T-cell (primary cell): Measurements from ENCODE around the gene NFE2. TPM values are rescaled to one million over a fixed set of nuclear protein-coding genes. Genes with fewer than 3 reads are reported as not detected.

ENCODE experiments used
- ATAC-seq, 4 experiments: fragments of 200-7000 bp in 3 of 4; fragments of 150-1000 bp in 1 of 4; cut with Tn5 transposase; replicated peaks in 1 of 4; 1 replicate in 3 of 4; 2 replicates in 1 of 4; pipeline ENCODE4 v1.10.0; 2021; ENCODE audit warnings: moderate library complexity in 3 of 4, mild to moderate bottlenecking in 2 of 4, moderate number of reproducible peaks in 1 of 4
- CTCF ChIA-PET, 2 donors: fragments of 300-600 bp; sonication (Branson Sonifier 250); formaldehyde crosslinking; loops; one replicate each; lab custom pipeline; 2022; ENCODE audit warnings: antibody characterized with exemption in 2 of 2; lab: Charles Lee
- POLR2A ChIA-PET, 2 donors: fragments of 300-600 bp; sonication (Branson Sonifier 250); formaldehyde crosslinking; loops; one replicate each; lab custom pipeline; 2022; ENCODE audit warnings: antibody characterized with exemption in 2 of 2; lab: Charles Lee
- DNase-seq, 35 experiments: peaks; one replicate each; pipeline versions ENCODE4 v3.0.0 to v3.0.0-alpha.2; 2013 to 2023
- H3K27ac ChIP-seq: one replicate; pipeline ENCODE4 v1.5.1; 2013; ENCODE audit warnings: low read length
- H3K27me3 ChIP-seq, 2 experiments: replicated peaks in 1 of 2; 1 replicate in 1 of 2; 2 replicates in 1 of 2; pipeline versions ENCODE4 v1.6.1 to v1.7.0; 2013; ENCODE audit warnings: low read length in 1 of 2, mixed read lengths in 1 of 2; ENCODE audit not compliant: control insufficient read depth in 2 of 2, insufficient read depth in 2 of 2; ENCODE audit errors: extremely low read depth in 1 of 2
- H3K36me3 ChIP-seq, 2 donors: 1 replicate in 1 of 2; 2 replicates in 1 of 2; pipeline versions ENCODE4 v1.6.1 to v1.7.0; 2013; ENCODE audit warnings: low read length in 1 of 2; ENCODE audit not compliant: control insufficient read depth in 2 of 2, insufficient read depth in 1 of 2; ENCODE audit errors: extremely low read depth in 1 of 2
- H3K4me1 ChIP-seq, 2 experiments: 1 replicate in 1 of 2; 2 replicates in 1 of 2; pipeline versions ENCODE4 v1.6.1 to v1.7.0; 2013; ENCODE audit warnings: low read length in 2 of 2, mixed read lengths in 1 of 2; ENCODE audit not compliant: insufficient read depth in 2 of 2, control insufficient read depth in 1 of 2; ENCODE audit errors: extremely low read depth in 1 of 2
- H3K4me3 ChIP-seq, 2 donors: 1 replicate in 1 of 2; 2 replicates in 1 of 2; pipeline versions ENCODE4 v1.5.1 to v1.7.0; 2013; ENCODE audit warnings: mild to moderate bottlenecking in 2 of 2, low read length in 1 of 2, moderate library complexity in 1 of 2; ENCODE audit not compliant: control insufficient read depth in 1 of 2; ENCODE audit errors: extremely low read depth in 1 of 2
- H3K9me3 ChIP-seq: 2 replicates; pipeline ENCODE4 v1.7.0; 2013
- H3K27ac Mint-ChIP-seq, 2 donors: one replicate each; pipeline ENCODE4 v1.8.0; 2020 to 2021; ENCODE audit warnings: mild to moderate bottlenecking in 2 of 2, mixed read lengths in 2 of 2
- H3K27me3 Mint-ChIP-seq, 2 donors: one replicate each; pipeline ENCODE4 v1.8.0; 2021 to 2022; ENCODE audit warnings: mixed read lengths in 2 of 2
- H3K36me3 Mint-ChIP-seq: one replicate; pipeline ENCODE4 v1.8.0; 2021; ENCODE audit warnings: mixed read lengths
- H3K4me1 Mint-ChIP-seq, 3 donors: one replicate each; pipeline ENCODE4 v1.8.0; 2020 to 2022; ENCODE audit warnings: mixed read lengths in 3 of 3, mild to moderate bottlenecking in 1 of 3
- H3K4me3 Mint-ChIP-seq, 3 donors: one replicate each; pipeline ENCODE4 v1.8.0; 2020 to 2022; ENCODE audit warnings: mild to moderate bottlenecking in 3 of 3, mixed read lengths in 3 of 3, moderate library complexity in 3 of 3
- H3K9me3 Mint-ChIP-seq, 3 donors: one replicate each; pipeline ENCODE4 v1.8.0; 2020 to 2022; ENCODE audit warnings: mixed read lengths in 3 of 3
- WGBS: methylation state at CpG from one replicate; pipeline ENCODE4 v1.1.5; 2013; ENCODE audit warnings: missing lambda C conversion rate; ENCODE audit not compliant: insufficient coverage; 5-methylcytosine and 5-hydroxymethylcytosine counted together
- total RNA-seq, 35 experiments: library from RNA in 6 of 35; stranded (reverse) in 6 of 35; fragments of 120-200 nt in 1 of 35; gene quantifications; one replicate each; pipeline versions ENCODE4 v1.2.1 to v1.2.4 and lab custom pipeline; 2013 to 2026

Gene NFE2
- total RNA-seq, 5 donors from 2014 or later (not counting 1 experiment from before 2014, with no cell fraction given): 0.58 to 1.5 (median 0.95) TPM

DNA sequence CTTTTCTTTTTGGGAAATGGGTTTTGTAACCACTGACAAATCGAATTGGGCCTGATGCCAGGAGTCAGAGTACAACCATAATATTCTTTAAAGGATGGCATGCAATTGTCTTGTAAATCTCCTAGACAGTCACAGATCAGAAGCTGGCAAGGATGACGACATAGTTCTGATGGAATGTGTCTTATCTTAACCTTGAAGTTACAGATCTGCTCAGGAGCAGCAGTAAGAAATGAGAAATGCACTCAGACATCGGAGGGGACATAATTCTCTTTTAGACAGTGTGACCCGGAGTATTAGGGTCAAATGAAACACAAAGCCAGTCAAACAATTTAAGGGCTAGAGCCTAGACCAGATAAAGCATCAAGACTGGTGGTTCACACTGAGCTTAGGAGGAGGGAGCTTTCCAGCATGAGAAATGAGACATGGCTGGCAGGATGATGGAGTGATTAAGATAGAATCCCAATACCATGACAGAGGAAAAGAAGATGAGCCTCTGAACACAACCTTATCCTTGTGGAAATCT, 38.4 kb downstream of the NFE2 start:
- DNase-seq (no peak), ATAC-seq (no peak)
- WGBS: 100% methylated on average over 3 of the region's 4 CpGs
- no peaks in the 10 kb centered on the region for H3K36me3 Mint-ChIP-seq
- H3K27ac Mint-ChIP-seq: no peak overlapping the region
- H3K27ac ChIP-seq: no peak overlapping the region
- H3K27me3 Mint-ChIP-seq: no peaks in the 10 kb centered on the region
- ChIA-PET POLR2A (interaction anchor here (0.6 to 1.1 kb wide), 2 partner anchors 9 to 720 kb away, joined by 3 to 5 read pairs; no protein-coding TSS in a partner anchor), CTCF (interaction anchor here in 1 of 2 donors (0.6 to 1.2 kb wide), 2 partner anchors 11 to 204 kb away, joined by 3 to 5 read pairs; no protein-coding TSS in a partner anchor)
- H3K4me1 Mint-ChIP-seq: peaks cover 22 to 30% (median 30%) of the 10 kb centered on the region in 3 donors
- no peaks in the 10 kb centered on the region for H3K9me3 Mint-ChIP-seq
- H3K9me3 ChIP-seq: no peaks in the 10 kb centered on the region
- peaks cover 7 to 14% of the 10 kb centered on the region in 2 experiments for H3K4me1 ChIP-seq
- no peak overlapping the region for H3K4me3 Mint-ChIP-seq
- peaks cover 0 to under 1% of the 10 kb centered on the region in 2 donors for H3K36me3 ChIP-seq
- H3K27me3 ChIP-seq: no peaks in the 10 kb centered on the region
- no peak overlapping the region for H3K4me3 ChIP-seq

DNA sequence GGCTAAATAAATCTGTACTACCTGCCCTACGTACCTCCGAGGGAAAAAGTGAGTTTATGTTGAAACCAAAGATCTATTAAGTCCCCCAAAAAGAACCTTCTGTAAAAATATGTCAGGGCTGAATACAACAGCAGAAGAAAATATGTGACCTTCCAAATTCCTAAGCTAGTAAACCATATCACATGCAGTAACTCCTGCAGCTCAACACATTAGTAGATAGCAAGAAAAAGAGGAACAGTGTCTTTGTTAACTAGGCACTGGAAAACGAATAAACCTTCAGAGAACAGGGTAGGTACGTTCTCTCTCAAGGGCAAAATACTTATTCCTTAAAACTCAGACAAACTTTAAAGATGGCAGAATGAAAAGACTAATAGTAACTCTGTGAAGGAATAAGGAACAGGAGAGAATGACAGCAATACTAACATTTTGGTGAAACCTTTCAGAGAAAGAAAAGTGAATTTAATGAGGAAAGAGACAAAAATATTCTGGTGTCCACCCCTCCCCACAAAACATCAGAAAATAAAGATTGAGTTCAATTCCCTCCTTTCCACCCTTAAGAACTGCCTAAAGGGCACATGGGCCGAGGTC, 38.9 kb downstream of the NFE2 start:
- CTCF ChIA-PET: interaction anchor here in 1 of 2 donors (1.2 kb wide), 1 partner anchor 10 kb away, joined by 5 read pairs; no protein-coding TSS in a partner anchor
- ATAC-seq (no peak), DNase-seq (no peak)
- H3K27me3 ChIP-seq: no peaks in the 10 kb centered on the region
- peaks cover 0 to 6% of the 10 kb centered on the region in 2 donors for H3K36me3 ChIP-seq
- no peak overlapping the region for H3K27ac Mint-ChIP-seq
- H3K27me3 Mint-ChIP-seq: no peaks in the 10 kb centered on the region
- H3K27ac ChIP-seq: no peak overlapping the region
- no peaks in the 10 kb centered on the region for H3K9me3 ChIP-seq
- no CpG with 5 or more reads among the region's 5 CpGs for WGBS
- H3K36me3 Mint-ChIP-seq: peaks cover 3% of the 10 kb centered on the region
- POLR2A ChIA-PET: interaction anchor here in 1 of 2 donors (1.1 kb wide), 1 partner anchor 9 kb away, joined by 5 read pairs; no protein-coding TSS in a partner anchor
- H3K4me3 ChIP-seq: no peak overlapping the region
- H3K4me3 Mint-ChIP-seq: no peak overlapping the region
- peaks cover 22 to 30% (median 29%) of the 10 kb centered on the region in 3 donors for H3K4me1 Mint-ChIP-seq
- no peaks in the 10 kb centered on the region for H3K9me3 Mint-ChIP-seq
- H3K4me1 ChIP-seq: peaks cover 7 to 14% of the 10 kb centered on the region in 2 experiments

DNA sequence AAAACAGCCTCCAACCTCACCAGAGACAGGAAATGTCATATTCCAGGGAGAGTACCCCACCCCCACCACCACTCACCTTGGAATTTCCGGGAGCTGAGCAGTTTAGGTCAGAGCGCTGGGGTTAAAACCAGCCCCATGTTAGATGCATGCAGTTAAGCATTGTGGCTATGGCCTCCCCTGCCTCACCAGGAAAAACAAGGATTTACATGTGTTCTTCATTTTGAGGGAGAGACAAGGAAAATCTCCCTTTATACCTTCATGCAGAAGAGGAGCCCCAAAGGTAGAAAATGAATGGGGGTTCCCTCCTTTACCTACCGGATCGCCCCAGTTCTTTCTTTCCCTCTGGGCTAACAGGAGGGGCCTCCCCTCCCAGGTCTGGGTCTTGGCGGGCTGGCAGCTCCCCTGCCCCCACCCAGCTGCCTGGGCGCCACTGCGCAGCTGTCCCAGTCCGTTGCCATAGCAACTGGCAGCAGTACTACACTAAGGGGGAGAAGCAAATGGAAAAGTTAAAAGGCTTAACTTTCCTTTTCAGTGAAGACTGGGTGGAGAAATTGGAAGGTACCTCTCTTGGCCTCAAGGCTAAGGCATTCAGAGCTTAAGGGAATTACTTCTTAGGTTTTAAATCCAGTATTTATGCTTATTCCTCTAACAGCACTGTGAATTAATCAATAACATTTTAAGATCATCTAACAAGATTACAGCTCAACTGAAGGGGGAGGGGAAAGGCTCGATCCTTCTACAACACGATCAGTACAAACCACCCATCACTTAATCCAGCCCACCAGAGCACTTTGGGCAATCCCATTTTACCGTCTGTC, 41.4 kb downstream of the NFE2 start:
- peaks cover 7 to 14% of the 10 kb centered on the region in 2 experiments for H3K4me1 ChIP-seq
- Mint-ChIP-seq H3K4me1 (peaks cover 22 to 29% (median 26%) of the 10 kb centered on the region in 3 donors), H3K4me3 (peak overlapping the region; percentile 60 to 75 (median 63)), H3K27ac (peak overlapping the region; percentile 31 to 58), H3K9me3 (no peaks in the 10 kb centered on the region), H3K36me3 (peaks cover 19% of the 10 kb centered on the region), H3K27me3 (no peaks in the 10 kb centered on the region)
- no peaks in the 10 kb centered on the region for H3K27me3 ChIP-seq
- H3K27ac ChIP-seq: no peak overlapping the region
- ChIA-PET POLR2A (interaction anchor here (0.6 kb wide), 2 partner anchors 83 to 170 kb away, joined by 3 read pairs; no protein-coding TSS in a partner anchor), CTCF (interaction anchor here (0.5 to 1.2 kb wide), 5 partner anchors 8 to 75 kb away, joined by 3 to 4 read pairs (median 4); partner anchors contain the start of gene COPZ1 (in 1 of the 2))
- DNase-seq (peak in 33 of 35 experiments; percentile 8 to 65 (median 34)), ATAC-seq (peak in 3 of 4 experiments; percentile 70 to 96 (median 73))
- H3K9me3 ChIP-seq: no peaks in the 10 kb centered on the region
- H3K4me3 ChIP-seq: peak overlapping the region in 1 of 2 donors; percentile 26
- 100% methylated on average over 1 of the region's 11 CpGs for WGBS
- peaks cover 0 to 20% of the 10 kb centered on the region in 2 donors for H3K36me3 ChIP-seq

DNA sequence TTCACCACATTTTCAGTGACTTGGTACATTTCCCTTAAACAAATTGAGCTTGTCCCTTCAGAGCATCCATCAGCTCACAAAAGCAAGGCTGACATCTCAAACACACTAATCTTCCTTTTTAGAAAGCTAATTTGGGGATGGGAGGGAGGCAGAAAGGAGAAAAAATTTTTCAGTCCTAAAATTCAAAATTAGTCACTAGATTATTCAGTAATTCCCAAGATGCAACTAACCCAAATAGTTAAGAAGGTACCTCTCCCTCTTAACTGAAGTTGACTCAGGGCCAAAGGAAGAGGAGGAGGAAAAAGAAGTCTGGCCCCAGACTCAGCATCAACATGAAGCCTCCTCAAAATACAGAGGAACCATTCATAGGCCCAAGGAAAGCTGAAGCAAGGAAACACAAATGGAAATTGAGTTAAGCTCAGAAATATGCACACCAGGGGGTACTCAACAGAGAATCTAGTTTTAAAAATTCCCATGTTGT, 42.6 kb downstream of the NFE2 start:
- peaks cover 7 to 14% of the 10 kb centered on the region in 2 experiments for H3K4me1 ChIP-seq
- H3K9me3 ChIP-seq: no peaks in the 10 kb centered on the region
- DNase-seq (no peak), ATAC-seq (no peak)
- no peaks in the 10 kb centered on the region for H3K27me3 Mint-ChIP-seq
- no peak overlapping the region for H3K4me3 Mint-ChIP-seq
- H3K4me3 ChIP-seq: no peak overlapping the region
- no peaks in the 10 kb centered on the region for H3K27me3 ChIP-seq
- no peak overlapping the region for H3K27ac ChIP-seq
- H3K36me3 Mint-ChIP-seq: peaks cover 21% of the 10 kb centered on the region
- peaks cover 22 to 29% (median 26%) of the 10 kb centered on the region in 3 donors for H3K4me1 Mint-ChIP-seq
- CTCF ChIA-PET: interaction anchor here in 1 of 2 donors (1.2 kb wide), 1 partner anchor 14 kb away, joined by 3 read pairs; no protein-coding TSS in a partner anchor
- POLR2A ChIA-PET: interaction anchor here (0.6 to 0.7 kb wide), 4 partner anchors 67 to 85 kb away, joined by 3 read pairs; partner anchors contain the start of gene COPZ1 (in 1 of the 2)
- no peaks in the 10 kb centered on the region for H3K9me3 Mint-ChIP-seq
- H3K27ac Mint-ChIP-seq: peak overlapping the region in 1 of 2 donors; percentile 11
- H3K36me3 ChIP-seq: peaks cover 0 to 27% of the 10 kb centered on the region in 2 donors

DNA sequence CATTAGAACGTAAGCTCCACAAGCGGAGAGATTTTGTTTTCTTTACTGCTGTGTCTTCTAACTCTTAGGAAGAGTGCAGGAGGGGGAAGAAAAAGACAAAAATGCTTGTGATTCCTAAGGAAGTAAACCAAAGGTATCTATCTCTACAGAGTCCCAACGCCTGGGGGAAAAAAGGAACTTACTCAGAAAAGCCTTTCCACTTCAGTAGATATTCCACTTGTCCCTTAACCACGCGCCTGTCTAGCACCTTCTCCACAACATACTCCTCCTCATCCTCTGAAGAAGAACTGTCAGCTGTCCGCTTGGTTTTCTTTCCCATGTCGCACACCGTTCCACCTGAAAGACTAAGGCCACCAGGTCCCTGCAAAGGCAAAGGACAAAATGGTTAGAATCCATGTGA, 43.5 kb downstream of the NFE2 start:
- DNase-seq: no peak
- H3K4me3 Mint-ChIP-seq: no peak overlapping the region
- no peaks in the 10 kb centered on the region for H3K27me3 Mint-ChIP-seq
- no peaks in the 10 kb centered on the region for H3K9me3 Mint-ChIP-seq
- no peak overlapping the region for H3K27ac Mint-ChIP-seq
- no peak overlapping the region for H3K27ac ChIP-seq
- H3K36me3 Mint-ChIP-seq: peaks cover 21% of the 10 kb centered on the region
- H3K27me3 ChIP-seq: no peaks in the 10 kb centered on the region
- peaks cover 7 to 14% of the 10 kb centered on the region in 2 experiments for H3K4me1 ChIP-seq
- ATAC-seq: no peak
- 100% methylated on average over 1 of the region's 8 CpGs for WGBS
- peaks cover 0 to 30% of the 10 kb centered on the region in 2 donors for H3K36me3 ChIP-seq
- POLR2A ChIA-PET: no interaction called here
- peaks cover 22 to 29% (median 25%) of the 10 kb centered on the region in 3 donors for H3K4me1 Mint-ChIP-seq
- CTCF ChIA-PET: interaction anchor here in 1 of 2 donors (0.6 to 1.0 kb wide), 2 partner anchors 11 to 15 kb away, joined by 3 to 7 read pairs; no protein-coding TSS in a partner anchor
- no peaks in the 10 kb centered on the region for H3K9me3 ChIP-seq
- no peak overlapping the region for H3K4me3 ChIP-seq
